Osteoblast (primary cell): ENCODE measurements around the gene PIK3R3. TPM values are rescaled to one million over a fixed set of nuclear protein-coding genes. Genes with fewer than 3 reads are reported as not detected.

ENCODE experiments used
- DNase-seq: peaks from one replicate; pipeline ENCODE4 v3.0.0; 2011; ENCODE audit warnings: low spot score, mixed read lengths; ENCODE audit not compliant: insufficient read length; ENCODE audit errors: missing footprints
- H2AFZ ChIP-seq: 2 replicates; pipeline ENCODE4 v1.6.0; 2011; ENCODE audit warnings: mild to moderate bottlenecking, low read length
- H3K27ac ChIP-seq: 2 replicates; pipeline ENCODE4 v1.5.1; 2011; ENCODE audit warnings: mild to moderate bottlenecking, low read depth, low read length, moderate library complexity
- H3K27me3 ChIP-seq: 2 replicates; pipeline ENCODE4 v1.6.0; 2012; ENCODE audit warnings: mild to moderate bottlenecking, control low read depth, inconsistent platforms, low read length, moderate library complexity; ENCODE audit not compliant: insufficient read depth
- H3K36me3 ChIP-seq: 2 replicates; pipeline ENCODE4 v1.5.1; 2011; ENCODE audit warnings: mild to moderate bottlenecking, low read length, control low read depth, moderate library complexity; ENCODE audit not compliant: insufficient read depth
- H3K4me1 ChIP-seq: 2 replicates; pipeline ENCODE4 v1.5.1; 2011; ENCODE audit warnings: mild to moderate bottlenecking, low read length, control low read depth, moderate library complexity; ENCODE audit not compliant: insufficient read depth
- H3K4me2 ChIP-seq: 2 replicates; pipeline ENCODE4 v1.6.0; 2011; ENCODE audit warnings: mild to moderate bottlenecking, low read length; ENCODE audit not compliant: insufficient read depth
- H3K4me3 ChIP-seq: fragments of 200-600 bp; sonication (generic); 3 replicates; pipeline ENCODE4 v1.5.1; 2012; ENCODE audit warnings: mild to moderate bottlenecking, low read length, inconsistent platforms; ENCODE audit not compliant: insufficient read depth
- H3K79me2 ChIP-seq: 2 replicates; pipeline ENCODE4 v1.6.0; 2012; ENCODE audit warnings: mild to moderate bottlenecking, low read length, control low read depth, inconsistent platforms; ENCODE audit not compliant: insufficient read depth
- H3K9me3 ChIP-seq: 2 replicates; pipeline ENCODE4 v1.5.1; 2011; ENCODE audit warnings: low read depth, low read length, control low read depth
- H4K20me1 ChIP-seq: 2 replicates; pipeline ENCODE4 v1.6.0; 2012; ENCODE audit warnings: mild to moderate bottlenecking, low read length, control low read depth; ENCODE audit not compliant: insufficient read depth
- total RNA-seq: library from RNA; depleted of rRNA; stranded (reverse); fragments of >200 nt; gene quantifications from 2 replicates; pipeline ENCODE4 v1.2.3, GENCODE V29; 2012
- TF ChIP-seq, protein P1 (sequence below): IDR thresholded peaks from 2 replicates; pipeline ENCODE4 v1.5.1; 2011; ENCODE audit warnings: mild to moderate bottlenecking, low read depth, low read length, moderate library complexity; ENCODE audit errors: extremely low read depth

Gene PIK3R3
- total RNA-seq, 1 donor: 4.0 TPM

DNA sequence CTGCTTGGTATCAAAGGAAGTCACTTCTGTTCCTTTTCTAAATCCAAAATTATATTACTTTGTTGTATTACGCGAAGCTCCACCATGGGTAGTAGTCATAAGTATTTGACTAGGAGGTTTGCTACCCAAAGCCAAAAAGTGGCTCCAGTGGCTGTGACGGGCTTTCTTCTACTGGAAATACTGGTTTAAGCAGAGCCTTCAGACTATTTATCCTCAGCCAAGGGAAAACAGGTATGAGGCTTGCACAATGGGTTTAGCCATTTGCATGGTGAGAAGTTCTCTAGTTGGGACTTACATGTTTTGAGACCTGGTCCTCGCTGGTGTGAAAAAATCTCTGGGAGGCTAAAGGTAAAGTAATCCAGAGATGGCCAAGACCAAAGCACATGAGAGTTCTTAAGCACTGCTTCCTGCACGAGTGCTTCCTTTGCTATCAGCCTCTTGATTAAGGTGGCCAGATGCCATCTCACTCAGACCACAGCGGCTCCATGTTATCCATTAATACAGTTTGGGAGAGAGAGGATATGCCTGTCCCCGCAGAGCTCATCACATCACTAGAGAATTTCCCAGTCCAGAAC, 121.2 kb downstream of the PIK3R3 start:
- Histone ChIP-seq H2AFZ (no peak overlapping the region), H3K79me2 (no peaks in the 10 kb centered on the region), H3K36me3 (peaks cover 42% of the 10 kb centered on the region), H3K27me3 (no peaks in the 10 kb centered on the region), H3K27ac (no peak overlapping the region), H3K4me2 (no peak overlapping the region), H4K20me1 (no peaks in the 10 kb centered on the region), H3K4me1 (no peaks in the 10 kb centered on the region), H3K4me3 (no peak overlapping the region), H3K9me3 (no peaks in the 10 kb centered on the region)
- TF ChIP-seq, protein P1, sequence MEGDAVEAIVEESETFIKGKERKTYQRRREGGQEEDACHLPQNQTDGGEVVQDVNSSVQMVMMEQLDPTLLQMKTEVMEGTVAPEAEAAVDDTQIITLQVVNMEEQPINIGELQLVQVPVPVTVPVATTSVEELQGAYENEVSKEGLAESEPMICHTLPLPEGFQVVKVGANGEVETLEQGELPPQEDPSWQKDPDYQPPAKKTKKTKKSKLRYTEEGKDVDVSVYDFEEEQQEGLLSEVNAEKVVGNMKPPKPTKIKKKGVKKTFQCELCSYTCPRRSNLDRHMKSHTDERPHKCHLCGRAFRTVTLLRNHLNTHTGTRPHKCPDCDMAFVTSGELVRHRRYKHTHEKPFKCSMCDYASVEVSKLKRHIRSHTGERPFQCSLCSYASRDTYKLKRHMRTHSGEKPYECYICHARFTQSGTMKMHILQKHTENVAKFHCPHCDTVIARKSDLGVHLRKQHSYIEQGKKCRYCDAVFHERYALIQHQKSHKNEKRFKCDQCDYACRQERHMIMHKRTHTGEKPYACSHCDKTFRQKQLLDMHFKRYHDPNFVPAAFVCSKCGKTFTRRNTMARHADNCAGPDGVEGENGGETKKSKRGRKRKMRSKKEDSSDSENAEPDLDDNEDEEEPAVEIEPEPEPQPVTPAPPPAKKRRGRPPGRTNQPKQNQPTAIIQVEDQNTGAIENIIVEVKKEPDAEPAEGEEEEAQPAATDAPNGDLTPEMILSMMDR: no peak
- no peak for DNase-seq

GRCh38 chr1:46010611-46011010, 121.8 kb downstream of the PIK3R3 start:
- H3K4me2 ChIP-seq: no peak overlapping the region
- no peaks in the 10 kb centered on the region for H4K20me1 ChIP-seq
- H2AFZ ChIP-seq: no peak overlapping the region
- no peak for DNase-seq
- no peaks in the 10 kb centered on the region for H3K4me1 ChIP-seq
- H3K36me3 ChIP-seq: peaks cover 48% of the 10 kb centered on the region
- H3K27me3 ChIP-seq: no peaks in the 10 kb centered on the region
- H3K4me3 ChIP-seq: no peak overlapping the region
- H3K27ac ChIP-seq: no peak overlapping the region
- no peaks in the 10 kb centered on the region for H3K79me2 ChIP-seq
- TF ChIP-seq, protein P1: no peak
- no peaks in the 10 kb centered on the region for H3K9me3 ChIP-seq

- no peaks in the 10 kb centered on the region for H3K9me3 ChIP-seq
- H3K4me1 ChIP-seq: no peaks in the 10 kb centered on the region
- H3K27me3 ChIP-seq: no peaks in the 10 kb centered on the region
- DNase-seq: no peak
- H2AFZ ChIP-seq: no peak overlapping the region
- no peaks in the 10 kb centered on the region for H3K79me2 ChIP-seq
- no peak overlapping the region for H3K4me2 ChIP-seq
- no peak overlapping the region for H3K4me3 ChIP-seq
- TF ChIP-seq, protein P1: no peak
- no peaks in the 10 kb centered on the region for H4K20me1 ChIP-seq
- H3K27ac ChIP-seq: no peak overlapping the region
- peaks cover 49% of the 10 kb centered on the region for H3K36me3 ChIP-seq
Observed at GRCh38 chr1:46008585-46008984, 123.8 kb downstream of the PIK3R3 start.

GRCh38 chr1:46005594-46005993, 126.8 kb downstream of the PIK3R3 start:
- H3K9me3 ChIP-seq: no peaks in the 10 kb centered on the region
- H4K20me1 ChIP-seq: no peaks in the 10 kb centered on the region
- TF ChIP-seq, protein P1: no peak
- H3K27ac ChIP-seq: no peak overlapping the region
- no peak overlapping the region for H3K4me2 ChIP-seq
- DNase-seq: no peak
- H3K27me3 ChIP-seq: no peaks in the 10 kb centered on the region
- H2AFZ ChIP-seq: no peak overlapping the region
- H3K79me2 ChIP-seq: no peaks in the 10 kb centered on the region
- no peak overlapping the region for H3K4me3 ChIP-seq
- H3K4me1 ChIP-seq: no peaks in the 10 kb centered on the region
- H3K36me3 ChIP-seq: peaks cover 41% of the 10 kb centered on the region
